ENCODE measurements around the gene PRMT1. TPM values are rescaled to one million over a fixed set of nuclear protein-coding genes. Genes with fewer than 3 reads are reported as not detected.

The PRMT1 gene
- total and polyA plus RNA-seq, 9 of the 15 experiments (the other 6 are each of a cell fraction or from before 2014, with no cell fraction given), result 13.3 to 464 (median 326) TPM

DNA sequence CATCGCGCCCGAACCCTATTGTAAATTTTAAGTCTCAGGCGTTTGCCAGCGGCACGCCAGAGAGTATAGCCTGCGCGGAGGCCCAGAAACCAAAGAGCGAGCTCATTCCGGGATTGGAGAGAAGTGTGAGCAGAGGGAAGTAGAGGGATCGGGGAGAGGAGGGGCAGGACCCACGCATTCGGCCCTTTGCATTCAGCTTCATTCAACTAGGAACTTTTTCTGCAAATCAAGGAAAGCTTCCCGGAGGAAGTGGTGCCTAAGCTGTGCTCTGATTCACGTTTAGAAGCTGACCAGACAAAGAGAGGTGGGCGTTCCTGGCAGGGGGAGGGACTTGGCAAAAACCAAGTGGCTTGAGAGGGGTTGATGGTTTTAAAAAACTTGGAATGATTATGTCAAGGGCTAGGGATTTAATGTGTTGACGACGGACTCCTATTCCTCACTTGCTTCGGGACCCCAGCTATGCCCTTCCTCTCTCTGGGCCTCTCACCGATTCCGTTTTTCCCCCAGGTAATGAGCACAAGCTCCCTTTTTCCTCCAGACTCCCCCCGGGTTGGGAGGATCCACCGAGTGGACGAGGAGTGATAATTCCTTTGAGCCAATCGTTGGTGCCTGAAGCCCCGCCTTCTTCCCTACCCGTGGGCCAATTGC lies 811 bp upstream of the PRMT1 start (continued):
- TF ChIP-seq, protein P1, sequence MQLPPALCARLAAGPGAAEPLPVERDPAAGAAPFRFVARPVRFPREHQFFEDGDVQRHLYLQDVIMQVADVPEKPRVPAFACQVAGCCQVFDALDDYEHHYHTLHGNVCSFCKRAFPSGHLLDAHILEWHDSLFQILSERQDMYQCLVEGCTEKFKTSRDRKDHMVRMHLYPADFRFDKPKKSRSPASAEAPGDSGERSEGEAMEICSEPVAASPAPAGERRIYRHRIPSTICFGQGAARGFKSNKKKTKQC (CRISPR knock-in tag; IDR thresholded peaks at IDR 0.05), result no peak; the same call in 1 of the 2 replicates
- TF ChIP-seq, protein P2, sequence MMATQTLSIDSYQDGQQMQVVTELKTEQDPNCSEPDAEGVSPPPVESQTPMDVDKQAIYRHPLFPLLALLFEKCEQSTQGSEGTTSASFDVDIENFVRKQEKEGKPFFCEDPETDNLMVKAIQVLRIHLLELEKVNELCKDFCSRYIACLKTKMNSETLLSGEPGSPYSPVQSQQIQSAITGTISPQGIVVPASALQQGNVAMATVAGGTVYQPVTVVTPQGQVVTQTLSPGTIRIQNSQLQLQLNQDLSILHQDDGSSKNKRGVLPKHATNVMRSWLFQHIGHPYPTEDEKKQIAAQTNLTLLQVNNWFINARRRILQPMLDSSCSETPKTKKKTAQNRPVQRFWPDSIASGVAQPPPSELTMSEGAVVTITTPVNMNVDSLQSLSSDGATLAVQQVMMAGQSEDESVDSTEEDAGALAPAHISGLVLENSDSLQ (IDR thresholded peaks at IDR 0.05), result no peak
- TF ChIP-seq ZKSCAN3 (CRISPR knock-in tag; IDR thresholded peaks at IDR 0.05) (no peak), POLR3A (IDR thresholded peaks at IDR 0.05; ENCODE audit: borderline replicate concordance, extremely low read depth, insufficient read depth, insufficient read length) (no peak), ASH1L (IDR thresholded peaks at IDR 0.05; ENCODE audit: borderline replicate concordance, low read depth, partially characterized antibody) (peak; percentile 84), FOXM1 (IDR thresholded peaks at IDR 0.05; ENCODE audit: low read depth) (peak; percentile 71), FOXM1 (CRISPR knock-in tag; IDR thresholded peaks at IDR 0.05; ENCODE audit: low read depth) (no peak), SAFB2 (IDR thresholded peaks at IDR 0.05; ENCODE audit: borderline replicate concordance, low read depth, low read length, severe bottlenecking) (no peak), ZNF445 (CRISPR knock-in tag; IDR thresholded peaks at IDR 0.05; ENCODE audit: low read depth) (no peak), MAFF (IDR thresholded peaks at IDR 0.05; ENCODE audit: low read length) (peak; percentile 77), FOXK2 (conservative IDR thresholded peaks at IDR 0.05 in 1 of 2, IDR thresholded peaks at IDR 0.05 in 1 of 2; ENCODE audit: low read depth in 2 of 2) (peak in 1 of 2 experiments; percentile 100; a peak in 2 of 4 replicates), NR2F6 (CRISPR knock-in tag; IDR thresholded peaks at IDR 0.05) (no peak), PCBP2 (IDR thresholded peaks at IDR 0.05; ENCODE audit: low read depth, low read length, poor library complexity, severe bottlenecking) (no peak), MAZ (CRISPR knock-in tag; conservative IDR thresholded peaks at IDR 0.05 in 1 of 2, IDR thresholded peaks at IDR 0.05 in 1 of 2) (peak in 1 of 2 experiments; percentile 23; a peak in 1 of 4 replicates), NFIC (IDR thresholded peaks at IDR 0.05) (peak; percentile 43), GTF2E2 (tag; IDR thresholded peaks at IDR 0.05) (no peak), ZSCAN32 (CRISPR knock-in tag; IDR thresholded peaks at IDR 0.05) (no peak), NRF1 (conservative IDR thresholded peaks at IDR 0.05 in 1 of 2, IDR thresholded peaks at IDR 0.05 in 1 of 2) (no peak), HSF4 (CRISPR knock-in tag; IDR thresholded peaks at IDR 0.05; ENCODE audit: borderline replicate concordance) (no peak), LARP7 (IDR thresholded peaks at IDR 0.05) (no peak), FOXJ3 (CRISPR knock-in tag; IDR thresholded peaks at IDR 0.05) (no peak)
- TF ChIP-seq, protein P3, sequence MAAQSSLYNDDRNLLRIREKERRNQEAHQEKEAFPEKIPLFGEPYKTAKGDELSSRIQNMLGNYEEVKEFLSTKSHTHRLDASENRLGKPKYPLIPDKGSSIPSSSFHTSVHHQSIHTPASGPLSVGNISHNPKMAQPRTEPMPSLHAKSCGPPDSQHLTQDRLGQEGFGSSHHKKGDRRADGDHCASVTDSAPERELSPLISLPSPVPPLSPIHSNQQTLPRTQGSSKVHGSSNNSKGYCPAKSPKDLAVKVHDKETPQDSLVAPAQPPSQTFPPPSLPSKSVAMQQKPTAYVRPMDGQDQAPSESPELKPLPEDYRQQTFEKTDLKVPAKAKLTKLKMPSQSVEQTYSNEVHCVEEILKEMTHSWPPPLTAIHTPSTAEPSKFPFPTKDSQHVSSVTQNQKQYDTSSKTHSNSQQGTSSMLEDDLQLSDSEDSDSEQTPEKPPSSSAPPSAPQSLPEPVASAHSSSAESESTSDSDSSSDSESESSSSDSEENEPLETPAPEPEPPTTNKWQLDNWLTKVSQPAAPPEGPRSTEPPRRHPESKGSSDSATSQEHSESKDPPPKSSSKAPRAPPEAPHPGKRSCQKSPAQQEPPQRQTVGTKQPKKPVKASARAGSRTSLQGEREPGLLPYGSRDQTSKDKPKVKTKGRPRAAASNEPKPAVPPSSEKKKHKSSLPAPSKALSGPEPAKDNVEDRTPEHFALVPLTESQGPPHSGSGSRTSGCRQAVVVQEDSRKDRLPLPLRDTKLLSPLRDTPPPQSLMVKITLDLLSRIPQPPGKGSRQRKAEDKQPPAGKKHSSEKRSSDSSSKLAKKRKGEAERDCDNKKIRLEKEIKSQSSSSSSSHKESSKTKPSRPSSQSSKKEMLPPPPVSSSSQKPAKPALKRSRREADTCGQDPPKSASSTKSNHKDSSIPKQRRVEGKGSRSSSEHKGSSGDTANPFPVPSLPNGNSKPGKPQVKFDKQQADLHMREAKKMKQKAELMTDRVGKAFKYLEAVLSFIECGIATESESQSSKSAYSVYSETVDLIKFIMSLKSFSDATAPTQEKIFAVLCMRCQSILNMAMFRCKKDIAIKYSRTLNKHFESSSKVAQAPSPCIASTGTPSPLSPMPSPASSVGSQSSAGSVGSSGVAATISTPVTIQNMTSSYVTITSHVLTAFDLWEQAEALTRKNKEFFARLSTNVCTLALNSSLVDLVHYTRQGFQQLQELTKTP (IDR thresholded peaks at IDR 0.05; ENCODE audit: low read depth in 1 of 2, partially characterized antibody in 2 of 2), result peak in 1 of 2 experiments; percentile 56
